LNCAP (cell line): ENCODE measurements around the gene CPNE2.

Source experiments
- CTCF ChIP-seq: fragments of 450-650 bp; IDR thresholded peaks from 2 replicates; pipeline ENCODE4 v1.5.1; 2017; ENCODE audit warnings: mild to moderate bottlenecking

Gene CPNE2

GRCh38 chr16:57053206-57053605, 39.2 kb upstream of the CPNE2 start:
- TF ChIP-seq CTCF, result no peak

- TF ChIP-seq CTCF, result no peak
These were observed 38.0 kb upstream of the CPNE2 start for GRCh38 chr16:57054338-57054737.

GRCh38 chr16:57054771-57055170, 37.6 kb upstream of the CPNE2 start:
- TF ChIP-seq CTCF, result no peak

- TF ChIP-seq CTCF, result no peak
These were observed 36.7 kb upstream of the CPNE2 start for GRCh38 chr16:57055671-57056070.

- TF ChIP-seq CTCF, result no peak
These were observed 34.0 kb upstream of the CPNE2 start for GRCh38 chr16:57058291-57058861.

- TF ChIP-seq CTCF, result no peak
These were observed 31.9 kb upstream of the CPNE2 start for GRCh38 chr16:57060323-57061083.

- TF ChIP-seq CTCF, result no peak
These were observed 31.1 kb upstream of the CPNE2 start for GRCh38 chr16:57061084-57061905.
